Muscle of arm (tissue), 12 donors: ENCODE data around the gene MAGI1. TPM values are rescaled to one million over a fixed set of nuclear protein-coding genes. Genes with fewer than 3 reads are reported as not detected.

ENCODE experiments used
- DNase-seq: peaks from one replicate; pipeline ENCODE4 v3.0.0-alpha.2; 2013
- polyA plus RNA-seq, 12 donors: library from polyadenylated mRNA; unstranded; fragments of 120-200 nt; gene quantifications; one replicate each; pipeline ENCODE4 v1.2.1, GENCODE V29; 2013; ENCODE audit not compliant: insufficient read length in 12 of 12

The MAGI1 gene
- polyA plus RNA-seq, 12 donors = 10.7 to 34.9 (median 14.0) TPM; not detected in 1

DNA sequence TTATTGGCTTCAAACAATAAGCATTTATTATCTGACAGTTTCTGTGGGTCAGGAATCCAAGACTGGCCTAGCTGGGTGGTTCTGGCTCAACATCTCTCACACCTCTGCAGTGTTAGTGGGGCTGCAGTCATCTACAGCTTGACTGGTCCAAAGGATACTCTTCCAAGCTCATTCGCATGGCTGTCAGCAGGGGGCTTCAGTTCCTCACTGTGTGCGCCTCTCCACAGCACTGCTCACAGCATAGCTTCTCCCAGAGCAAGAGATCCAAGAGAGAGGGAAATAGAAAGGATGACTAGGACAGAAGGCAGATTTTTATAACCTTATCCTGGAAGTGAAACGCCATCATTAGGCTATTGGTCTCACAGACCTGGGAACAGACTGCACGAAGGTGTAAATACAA, 64.2 kb downstream of the MAGI1 start:
- no peak for DNase-seq

DNA sequence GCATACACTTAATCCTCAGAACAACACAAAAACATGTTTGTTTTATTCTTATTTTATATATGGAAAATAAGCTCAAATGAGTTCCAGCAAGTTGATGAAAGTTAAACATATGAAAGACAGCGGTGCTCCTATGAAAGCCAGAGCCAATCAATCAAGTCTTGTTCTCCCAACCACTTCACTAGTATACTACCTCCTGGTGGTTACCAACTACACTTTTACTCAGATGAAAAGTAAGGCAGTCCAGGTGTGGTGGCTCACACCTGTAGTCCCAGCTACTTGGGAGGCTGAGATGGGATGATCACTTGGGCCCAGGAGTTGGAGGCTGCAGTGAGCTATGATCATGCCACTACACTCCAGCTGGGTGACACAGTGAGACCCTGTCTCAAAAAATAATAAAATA, 66.0 kb downstream of the MAGI1 start:
- no peak for DNase-seq

DNA sequence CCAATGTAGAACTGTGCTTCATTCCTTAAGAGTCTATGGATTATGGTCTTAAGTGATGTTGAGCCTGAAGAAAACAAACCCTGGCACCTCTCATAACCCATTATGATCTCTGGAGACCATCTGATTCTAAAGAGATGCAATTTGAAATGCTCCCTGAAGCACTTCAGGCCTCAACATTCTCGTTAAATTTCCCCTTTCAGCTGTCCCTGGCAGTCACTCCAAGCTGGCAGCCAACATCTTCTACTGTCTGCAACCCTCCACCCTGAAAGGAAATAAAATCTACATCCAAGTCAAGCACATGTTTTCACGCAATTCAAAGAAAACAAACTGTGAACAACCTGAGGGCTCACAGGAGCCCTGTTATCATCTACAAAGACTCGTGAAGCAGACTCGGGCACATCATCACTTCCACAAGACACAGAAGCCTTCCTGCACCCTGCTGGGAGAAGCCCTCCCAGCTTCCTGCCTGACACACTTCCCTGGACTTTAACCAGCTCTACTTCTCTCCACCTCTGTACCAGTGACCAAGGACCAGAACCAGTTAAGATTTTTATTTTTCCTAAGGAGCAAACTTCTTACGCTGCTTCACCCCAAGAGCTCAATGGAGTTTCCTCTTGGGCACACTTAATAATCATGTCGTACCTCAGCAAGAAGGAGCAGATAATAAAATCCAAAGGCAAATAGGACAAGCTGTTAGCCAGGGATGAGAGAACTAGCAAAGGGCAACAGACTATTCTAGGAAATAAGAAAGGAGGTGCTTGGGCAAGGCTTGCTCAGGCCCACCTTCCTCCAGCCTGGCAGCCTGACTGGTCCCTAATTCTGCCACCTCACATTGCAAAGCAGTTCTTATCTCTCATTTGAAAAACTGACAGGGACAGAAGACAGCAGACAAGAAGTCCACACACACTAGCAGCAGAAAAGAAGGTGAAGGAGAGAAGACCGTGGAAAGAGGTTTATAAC, 67.1 kb downstream of the MAGI1 start:
- DNase-seq = no peak

DNA sequence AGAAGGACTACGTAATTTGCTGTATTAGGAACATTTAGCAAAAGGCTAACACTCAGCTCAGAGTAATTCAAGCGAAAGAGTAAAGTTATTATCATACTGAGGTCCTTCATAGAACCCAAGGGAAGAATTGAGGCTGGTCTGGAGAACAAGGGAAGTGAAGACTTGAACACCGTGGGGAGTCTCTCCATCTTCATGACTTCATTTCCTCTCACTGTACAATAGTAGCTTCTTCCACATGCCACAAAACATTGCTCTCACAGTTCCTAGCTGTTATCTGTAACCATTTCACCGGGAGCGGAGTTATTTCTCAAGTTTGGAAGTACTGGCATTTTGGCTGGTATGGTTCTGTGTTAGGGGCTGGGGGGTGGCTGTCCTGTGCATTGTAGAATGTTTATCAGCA, 69.7 kb downstream of the MAGI1 start:
- no peak for DNase-seq

DNA sequence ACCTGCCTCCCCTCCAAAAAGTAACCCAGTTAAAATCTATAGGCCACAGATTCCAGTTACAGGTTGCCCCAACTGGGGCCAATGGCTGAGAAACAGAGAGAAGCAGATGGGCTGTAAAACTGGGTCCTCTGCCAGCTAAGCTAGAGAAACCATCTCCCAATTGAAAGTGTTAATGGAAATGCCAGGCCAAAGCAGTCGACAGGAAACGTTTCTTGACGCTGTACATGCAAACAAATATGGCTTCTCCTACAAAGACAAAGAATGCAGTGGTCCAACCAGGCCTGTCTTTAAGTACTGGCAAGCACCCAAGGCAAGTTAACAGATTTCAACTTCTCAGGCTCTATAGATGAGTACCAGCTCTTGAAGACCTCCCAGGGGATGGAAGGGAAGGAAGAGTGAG, 71.3 kb downstream of the MAGI1 start:
- DNase-seq = no peak

DNA sequence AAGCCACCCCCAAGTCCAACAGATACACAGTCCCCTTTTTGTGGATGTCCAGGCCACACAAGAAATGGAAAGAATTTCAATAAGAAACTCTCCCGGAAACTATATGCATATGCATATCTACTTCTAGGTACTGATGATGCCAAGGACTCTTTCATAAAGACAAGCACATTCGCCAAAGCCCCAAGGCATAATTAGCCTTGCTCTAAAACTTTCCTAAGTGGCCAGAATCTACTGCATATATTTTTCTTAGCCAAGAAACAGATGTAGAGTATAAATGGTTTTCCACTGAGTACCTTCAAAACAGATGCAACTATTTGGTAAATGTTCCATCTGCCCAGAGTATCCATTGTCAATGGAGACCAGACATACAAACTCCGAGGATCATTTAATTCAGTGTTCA, 73.9 kb downstream of the MAGI1 start:
- no peak for DNase-seq

DNA sequence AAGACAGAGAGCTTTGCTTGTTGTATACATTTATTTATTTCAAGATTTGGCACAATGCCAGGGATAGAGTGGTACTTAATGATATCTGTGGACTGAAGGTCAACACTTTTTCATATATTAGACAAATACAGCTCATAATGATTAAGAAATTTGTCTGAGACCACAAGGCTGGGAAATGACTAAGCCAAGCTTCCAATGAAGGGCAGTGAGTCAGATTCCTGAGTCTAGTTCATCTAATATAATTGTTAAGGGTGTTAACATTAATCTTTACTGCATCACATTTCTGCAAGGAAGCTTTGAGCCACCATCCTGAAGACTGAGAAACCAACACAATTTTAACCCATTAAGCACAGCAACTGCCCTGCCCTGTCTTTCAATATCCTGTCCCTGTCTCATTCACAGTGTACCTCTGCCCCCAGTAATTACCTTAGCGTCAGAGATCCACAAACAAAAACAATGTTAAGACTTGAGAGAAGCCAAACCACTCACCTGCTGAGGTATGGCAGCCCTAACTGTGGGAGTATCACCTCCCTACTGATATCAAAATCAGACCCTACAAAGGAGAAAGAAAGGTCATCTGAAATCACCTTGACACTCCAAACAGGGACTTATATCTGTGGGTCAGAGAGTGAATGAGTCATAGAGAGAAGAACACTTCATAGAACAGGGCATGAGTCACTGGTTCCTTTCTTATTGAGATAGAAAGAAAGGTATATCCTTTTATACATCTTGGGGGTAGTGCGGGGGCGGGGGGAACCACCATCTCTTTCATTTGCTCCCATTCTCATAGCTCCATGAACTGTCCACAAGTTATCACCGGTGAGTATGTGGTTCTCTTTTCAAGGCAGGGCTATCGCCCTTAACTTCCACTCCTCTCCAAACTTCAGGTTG, 74.7 kb downstream of the MAGI1 start:
- DNase-seq = no peak

DNA sequence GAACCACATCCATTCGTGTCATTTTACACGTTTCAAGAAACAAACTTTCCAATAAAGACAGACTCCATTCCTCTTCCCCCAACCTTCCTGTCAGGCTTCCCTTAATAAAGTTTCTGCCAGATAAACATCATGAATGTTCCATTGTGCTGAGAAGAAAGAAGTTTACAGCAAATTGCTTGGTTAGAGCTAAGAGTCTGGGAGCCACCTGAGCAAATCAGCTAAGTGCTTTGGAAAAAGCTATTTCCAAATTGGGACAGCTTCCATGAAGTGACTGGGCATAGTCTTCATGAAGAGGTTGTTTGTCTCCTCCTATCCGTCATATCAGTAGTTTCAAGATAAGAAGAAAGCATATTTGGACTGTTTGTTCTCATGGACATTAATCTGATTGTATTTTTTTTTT, 77.0 kb downstream of the MAGI1 start:
- no peak for DNase-seq

DNA sequence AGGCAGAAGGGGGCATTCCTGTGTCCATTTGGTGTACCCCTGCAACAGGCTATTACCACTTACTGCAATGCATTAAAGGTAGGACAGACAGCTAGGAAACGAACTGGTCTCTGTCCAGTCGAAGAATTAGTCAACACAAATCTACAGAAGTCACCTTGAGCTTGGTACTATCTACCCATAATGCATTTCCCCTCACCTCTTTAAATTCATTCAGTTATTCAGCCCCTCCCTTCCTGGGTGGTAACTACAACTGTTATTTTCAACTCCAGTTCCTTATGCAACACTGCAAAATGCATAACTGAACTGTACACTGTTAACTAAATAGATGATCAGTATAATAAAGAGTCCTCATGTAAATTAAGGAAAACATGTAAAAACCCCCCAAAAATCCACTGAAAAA, 77.6 kb downstream of the MAGI1 start:
- DNase-seq = no peak

DNA sequence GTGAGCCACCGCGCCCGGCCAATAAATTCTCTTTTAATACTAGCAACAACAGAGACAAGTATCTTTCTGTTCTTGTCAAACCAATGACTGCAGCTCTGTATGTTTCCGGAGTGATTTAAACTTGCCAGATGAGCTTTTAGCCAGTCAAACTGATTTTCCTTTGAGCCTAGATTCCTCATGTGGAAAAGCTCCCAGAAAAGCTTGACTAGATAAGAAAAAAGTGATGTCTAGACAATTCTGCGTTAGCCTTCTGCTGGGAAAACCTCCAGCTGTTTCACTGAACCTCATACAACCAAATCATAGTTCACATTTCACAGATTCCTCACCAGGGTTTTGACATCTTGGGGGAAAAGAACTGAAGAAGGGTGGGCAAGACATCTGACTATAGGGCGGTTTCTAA, 78.6 kb downstream of the MAGI1 start:
- DNase-seq = no peak

DNA sequence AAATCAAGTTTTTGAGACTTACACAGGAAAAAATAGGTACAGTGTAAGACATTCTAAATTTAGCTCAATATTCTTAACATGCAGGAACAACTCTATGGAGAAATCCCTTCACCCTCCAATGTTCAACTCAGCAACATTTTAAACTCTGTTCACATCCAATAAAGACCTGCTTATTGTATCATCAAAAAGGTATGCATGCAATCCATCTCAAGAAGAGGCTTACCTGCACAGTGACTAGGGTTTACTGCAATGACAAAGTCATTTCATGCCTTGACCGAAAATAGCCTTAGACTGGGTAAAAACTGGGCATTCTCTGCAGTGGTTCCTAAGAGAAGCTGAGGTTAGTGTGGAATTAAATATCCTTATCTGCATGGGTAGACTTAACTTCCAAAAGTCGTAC, 80.5 kb downstream of the MAGI1 start:
- DNase-seq = no peak

DNA sequence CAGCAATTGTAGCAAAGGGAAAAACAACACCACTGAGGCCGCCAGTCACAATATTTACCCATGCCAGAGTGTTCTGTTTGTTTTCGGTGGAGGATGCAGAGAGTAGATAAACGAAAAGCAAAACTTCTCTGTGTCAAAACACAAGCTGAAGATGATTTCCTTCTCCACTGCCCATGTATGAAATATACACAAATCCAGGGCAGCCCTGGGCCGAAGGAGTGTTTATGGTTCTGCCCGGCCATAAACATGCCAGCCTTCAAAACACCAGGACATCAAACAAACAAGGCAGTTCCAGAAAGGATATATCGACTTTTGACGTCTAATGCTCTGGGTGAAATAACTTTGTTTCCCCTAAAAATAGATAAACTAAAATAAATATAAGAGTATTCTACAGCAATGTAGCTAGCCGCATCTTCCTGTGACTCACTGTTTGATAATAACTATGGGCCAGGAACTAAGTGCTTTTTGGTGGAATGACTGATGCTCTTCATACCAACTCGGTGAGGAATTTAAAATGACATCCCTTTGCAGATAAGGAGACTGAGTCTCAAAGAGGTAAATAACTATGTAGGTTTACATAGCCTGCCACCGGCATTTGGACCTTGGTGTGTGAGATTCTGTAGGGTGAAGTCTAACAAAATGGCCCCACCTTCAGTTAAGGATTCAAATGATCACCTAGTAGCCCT, 82.8 kb downstream of the MAGI1 start:
- no peak for DNase-seq

DNA sequence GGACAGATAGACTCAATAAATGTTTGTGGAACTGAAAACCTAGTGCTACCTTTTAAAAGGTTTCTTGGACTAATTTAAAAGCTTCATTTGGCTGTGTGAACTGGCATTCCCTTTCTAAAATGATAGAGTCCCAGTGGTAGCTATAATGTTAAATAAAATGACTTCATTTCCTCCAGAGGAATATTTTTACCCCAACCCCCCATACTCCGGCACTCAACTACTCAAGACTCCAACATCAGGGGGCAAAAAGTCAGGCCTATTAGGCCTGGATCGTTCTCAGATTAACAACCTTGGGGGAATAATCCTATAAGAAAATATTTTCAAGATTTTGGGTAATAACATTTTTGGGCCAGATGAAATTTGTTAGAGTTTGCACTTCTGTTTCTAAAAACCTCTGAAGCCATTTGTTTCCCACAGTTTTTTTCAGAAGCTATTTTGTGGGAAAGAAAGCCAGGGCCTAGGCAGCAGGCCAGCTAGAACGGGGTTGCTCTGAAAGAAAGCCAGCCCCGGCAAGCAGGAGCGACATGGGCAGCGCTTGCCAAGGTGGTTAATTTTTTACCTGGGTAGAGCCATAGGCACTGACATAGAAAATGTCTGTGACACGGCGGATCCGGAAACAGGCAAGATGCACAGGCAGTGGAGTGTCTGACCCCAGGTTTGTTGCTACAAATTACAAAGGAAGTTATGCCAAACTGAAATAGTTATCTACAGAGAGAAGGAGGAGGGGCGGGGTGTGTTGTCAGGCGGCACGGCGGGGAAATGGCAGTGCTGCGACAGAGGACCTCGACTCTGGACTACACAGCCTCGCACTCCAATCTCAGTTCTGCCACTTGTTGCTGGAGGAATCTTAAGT, 84.6 kb downstream of the MAGI1 start:
- no peak for DNase-seq

DNA sequence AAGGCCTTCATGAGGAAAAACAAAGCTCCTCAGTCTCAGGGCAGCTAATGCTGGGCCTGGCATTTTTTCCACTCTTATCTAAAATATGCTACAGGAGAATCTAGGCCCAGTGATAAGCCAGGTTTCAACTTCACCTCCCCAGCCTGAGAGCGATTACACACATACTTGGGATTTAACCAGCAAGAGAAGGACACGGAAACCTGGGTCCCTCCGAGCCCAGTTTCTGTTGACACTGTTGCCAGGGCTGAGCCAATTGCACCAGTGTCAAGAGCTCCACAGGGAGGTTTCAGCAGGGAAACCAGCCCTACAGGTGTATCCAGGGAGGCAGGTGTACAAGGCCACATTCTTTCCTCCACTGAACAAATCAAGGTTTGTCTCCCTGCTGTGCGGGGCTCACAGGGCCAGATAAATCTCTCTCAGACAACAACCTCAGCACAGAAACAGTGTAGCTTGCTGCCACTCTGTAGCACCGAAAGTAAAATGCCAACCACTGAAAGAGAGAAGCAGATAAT, 85.4 kb downstream of the MAGI1 start:
- DNase-seq = no peak

DNA sequence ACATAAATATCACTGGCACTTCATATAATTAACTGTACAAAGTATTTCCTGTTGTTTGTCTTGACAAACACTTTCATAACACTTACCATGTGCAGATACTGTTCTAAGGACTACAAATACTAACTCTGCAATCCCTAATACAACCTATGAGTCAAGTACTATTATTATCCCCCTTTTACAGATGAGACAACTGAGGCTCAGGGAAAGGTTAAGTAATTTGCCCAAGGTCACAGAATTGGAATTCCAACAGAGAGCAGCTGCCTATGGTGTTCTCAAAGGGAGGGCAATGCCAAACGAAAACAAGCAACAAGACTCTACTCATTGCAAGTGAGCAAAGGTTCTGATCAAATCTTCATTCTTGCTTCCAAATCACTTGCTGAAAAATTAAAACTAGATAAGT, 85.9 kb downstream of the MAGI1 start:
- no peak for DNase-seq

DNA sequence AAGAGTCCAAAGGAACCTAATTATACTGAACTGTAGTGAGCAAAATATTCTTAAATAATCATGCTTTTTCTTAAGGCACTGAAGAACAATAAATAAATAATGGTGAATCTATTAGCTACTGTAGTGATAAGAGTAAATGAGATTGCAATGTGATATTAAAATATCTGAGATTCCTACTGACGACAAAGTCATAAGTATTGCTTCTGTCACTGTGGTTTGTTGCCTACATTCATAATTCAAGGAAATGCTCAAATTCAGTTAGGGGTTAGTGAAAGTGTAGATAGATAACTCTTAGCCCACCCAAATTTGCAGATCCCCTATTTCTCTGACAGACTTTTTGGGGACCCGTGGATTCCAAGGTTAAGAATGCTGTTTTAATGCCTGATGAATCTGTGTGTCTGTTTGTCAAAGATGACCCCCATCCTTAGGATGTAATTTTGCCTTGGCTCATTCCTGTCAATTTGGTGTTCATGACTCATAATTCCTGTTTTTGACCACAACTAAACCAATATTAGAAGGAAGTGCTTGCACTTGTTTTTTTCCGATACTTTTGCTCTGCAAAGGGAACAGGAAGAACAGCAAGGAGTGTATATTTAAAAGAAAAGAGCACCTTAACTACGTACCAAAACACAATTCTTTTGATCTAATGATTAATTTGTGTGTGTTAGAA, 86.7 kb downstream of the MAGI1 start:
- no peak for DNase-seq

DNA sequence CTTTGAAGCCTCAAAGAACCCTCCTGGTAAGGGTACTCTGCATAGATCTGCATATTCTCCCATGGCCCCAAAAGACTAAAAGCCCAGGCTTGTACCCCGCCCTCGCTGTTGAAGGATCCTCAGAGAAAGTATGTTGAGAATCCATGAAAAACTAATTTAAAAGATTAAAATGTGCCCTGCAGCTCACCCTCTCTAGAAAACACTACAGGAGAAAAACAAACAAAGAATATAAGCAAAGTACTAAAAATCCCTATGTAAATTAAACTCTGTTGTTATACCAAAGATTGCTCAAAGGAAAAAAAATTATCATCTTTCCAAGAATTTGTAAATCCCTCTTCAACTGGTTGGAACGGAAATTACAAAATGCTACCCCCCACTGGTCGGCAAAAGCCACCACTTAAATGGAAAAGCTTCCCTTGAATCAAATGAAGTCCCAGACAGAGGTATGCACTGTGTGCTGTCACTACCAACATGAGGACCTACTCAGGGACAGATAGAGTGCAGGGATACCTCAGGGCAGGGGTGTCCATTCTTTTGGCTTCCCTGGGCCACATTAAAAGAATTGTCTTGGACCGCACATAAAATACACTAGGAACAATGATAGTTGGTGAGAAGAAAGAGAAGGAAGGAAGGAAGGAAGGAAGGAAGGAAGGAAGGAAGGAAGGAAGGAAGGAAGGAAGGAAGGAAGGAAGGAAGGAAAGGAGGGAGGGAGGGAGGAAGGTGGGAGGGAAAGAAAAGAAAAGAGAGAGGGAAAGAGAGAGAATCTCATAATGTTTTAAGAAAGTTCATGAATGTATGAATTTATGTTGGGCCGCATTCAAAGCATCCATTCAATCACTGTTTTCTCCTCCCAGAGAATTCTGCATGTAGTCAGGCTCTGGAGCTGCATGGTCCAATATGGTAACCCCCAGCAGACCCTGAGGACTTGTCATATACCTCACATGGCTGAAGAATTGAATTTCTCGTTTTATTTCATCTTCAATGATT, 88.1 kb downstream of the MAGI1 start:
- no peak for DNase-seq

DNA sequence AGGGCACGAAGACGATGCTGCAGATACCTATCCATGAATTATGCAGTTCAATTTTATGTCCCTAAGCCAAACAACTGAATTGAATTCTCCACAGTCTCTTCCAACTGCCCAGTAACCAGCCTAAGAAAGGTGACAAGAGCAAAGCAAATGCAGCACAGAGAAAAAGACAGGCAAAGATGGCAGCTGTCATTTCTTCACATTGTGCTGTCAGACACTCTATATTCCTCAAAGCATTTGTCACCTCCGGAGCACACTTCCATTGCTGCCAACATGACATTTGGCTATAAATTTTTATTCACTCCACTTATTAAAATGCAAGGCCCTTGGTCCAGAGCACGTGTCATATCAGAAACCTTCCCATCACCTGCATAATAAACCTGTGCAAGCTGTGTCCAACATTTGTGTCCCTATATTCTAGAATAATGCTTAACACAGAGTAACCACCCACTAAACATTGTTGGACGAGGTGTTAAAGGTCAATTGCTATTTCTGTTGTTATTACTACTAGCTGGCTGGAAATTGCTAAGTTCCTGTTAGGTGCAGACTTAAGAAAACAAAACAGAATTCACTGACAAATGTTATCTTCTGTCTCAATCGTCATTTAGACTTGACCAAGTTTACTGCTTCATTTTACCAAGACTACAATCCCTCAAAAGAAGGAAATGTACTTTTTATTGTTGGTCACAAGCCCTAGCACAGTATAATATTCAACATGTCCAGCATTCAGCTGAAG, 89.7 kb downstream of the MAGI1 start:
- DNase-seq = no peak
